Measurements from ENCODE around the gene PHOX2B. TPM values are rescaled to one million over a fixed set of nuclear protein-coding genes. Genes with fewer than 3 reads are reported as not detected.
A peak's percentile ranks its signal among the peaks of the same experiment; 100 is the strongest.

Gene PHOX2B
- total RNA-seq, 1 experiment from 2014 or later = 0.09 TPM

- BruUV-seq (replicated peaks) = no TSS peak
- POLR2A ChIA-PET (ENCODE audit: low non-redundant PET) = no interaction called here
- no peak for DNase-seq (ENCODE audit: low spot score)
- no peaks in the 10 kb centered on the region for H3K4me1 ChIP-seq (ENCODE audit: insufficient read depth, low read length, poor library complexity, severe bottlenecking)
- no peaks in the 10 kb centered on the region for H3K36me3 ChIP-seq (ENCODE audit: insufficient read depth, low read length, poor library complexity, severe bottlenecking)
- CTCF ChIA-PET = no interaction called here
- TF ChIP-seq CTCF (conservative IDR thresholded peaks at IDR 0.05; ENCODE audit: low read depth, low read length) = peak; percentile 45; the same call in 1 of the 2 replicates
- TF ChIP-seq EZH2 (IDR thresholded peaks at IDR 0.05; ENCODE audit: borderline replicate concordance, low read depth, low read length, poor library complexity, severe bottlenecking) = no peak
- intact Hi-C loops (cut with micrococcal nuclease; ENCODE audit: unreplicated experiment) = no loop called here
- peaks cover 6% of the 10 kb centered on the region for H3K9me3 ChIP-seq (ENCODE audit: low read depth, low read length, poor library complexity, severe bottlenecking)
- H3K4me3 ChIP-seq (ENCODE audit: low read depth, low read length, poor library complexity, severe bottlenecking) = no peak overlapping the region
- no peak overlapping the region for H3K27ac ChIP-seq (ENCODE audit: low read depth, low read length, poor library complexity, severe bottlenecking)
- peaks cover 47% of the 10 kb centered on the region for H3K27me3 ChIP-seq (replicated peaks; ENCODE audit: insufficient read depth, low read depth, low read length, poor library complexity)
These were observed 23.3 kb downstream of the PHOX2B start for GRCh38 chr4:41725254-41725653.

GRCh38 chr4:41723286-41723685 lies 25.2 kb downstream of the PHOX2B start:
- POLR2A ChIA-PET (ENCODE audit: low non-redundant PET) = no interaction called here
- CTCF ChIA-PET = no interaction called here
- Histone ChIP-seq H3K27me3 (replicated peaks; ENCODE audit: insufficient read depth, low read depth, low read length, poor library complexity) (peaks cover 52% of the 10 kb centered on the region), H3K4me3 (ENCODE audit: low read depth, low read length, poor library complexity, severe bottlenecking) (no peak overlapping the region), H3K36me3 (ENCODE audit: insufficient read depth, low read length, poor library complexity, severe bottlenecking) (no peaks in the 10 kb centered on the region), H3K4me1 (ENCODE audit: insufficient read depth, low read length, poor library complexity, severe bottlenecking) (no peaks in the 10 kb centered on the region), H3K27ac (ENCODE audit: low read depth, low read length, poor library complexity, severe bottlenecking) (no peak overlapping the region), H3K9me3 (ENCODE audit: low read depth, low read length, poor library complexity, severe bottlenecking) (peaks cover 6% of the 10 kb centered on the region)
- intact Hi-C loops (cut with micrococcal nuclease; ENCODE audit: unreplicated experiment) = no loop called here
- no TSS peak for BruUV-seq (replicated peaks)
- TF ChIP-seq CTCF (conservative IDR thresholded peaks at IDR 0.05; ENCODE audit: low read depth, low read length) = no peak
- TF ChIP-seq EZH2 (IDR thresholded peaks at IDR 0.05; ENCODE audit: borderline replicate concordance, low read depth, low read length, poor library complexity, severe bottlenecking) = no peak
- DNase-seq (ENCODE audit: low spot score) = no peak

- POLR2A ChIA-PET (ENCODE audit: low non-redundant PET) = no interaction called here
- intact Hi-C loops (cut with micrococcal nuclease; ENCODE audit: unreplicated experiment) = no loop called here
- BruUV-seq (replicated peaks) = no TSS peak
- no peak for DNase-seq (ENCODE audit: low spot score)
- Histone ChIP-seq H3K36me3 (ENCODE audit: insufficient read depth, low read length, poor library complexity, severe bottlenecking) (no peaks in the 10 kb centered on the region), H3K4me3 (ENCODE audit: low read depth, low read length, poor library complexity, severe bottlenecking) (no peak overlapping the region), H3K4me1 (ENCODE audit: insufficient read depth, low read length, poor library complexity, severe bottlenecking) (no peaks in the 10 kb centered on the region), H3K27me3 (replicated peaks; ENCODE audit: insufficient read depth, low read depth, low read length, poor library complexity) (peaks cover 57% of the 10 kb centered on the region), H3K9me3 (ENCODE audit: low read depth, low read length, poor library complexity, severe bottlenecking) (peaks cover 6% of the 10 kb centered on the region), H3K27ac (ENCODE audit: low read depth, low read length, poor library complexity, severe bottlenecking) (no peak overlapping the region)
- no peak for TF ChIP-seq CTCF (conservative IDR thresholded peaks at IDR 0.05; ENCODE audit: low read depth, low read length)
- TF ChIP-seq EZH2 (IDR thresholded peaks at IDR 0.05; ENCODE audit: borderline replicate concordance, low read depth, low read length, poor library complexity, severe bottlenecking) = no peak
- CTCF ChIA-PET = no interaction called here
These were observed 26.3 kb downstream of the PHOX2B start for GRCh38 chr4:41722181-41722580.

Measured in A673 (cell line).